Measurements from ENCODE around the gene HEATR5B. TPM values are rescaled to one million over a fixed set of nuclear protein-coding genes. Genes with fewer than 3 reads are reported as not detected.

HEATR5B gene
- total RNA-seq, 1 experiment from 2014 or later, result 16.1 TPM

- BruUV-seq (replicated peaks), result no TSS peak
- no peak overlapping the region for H3K27ac Mint-ChIP-seq (ENCODE audit: unreplicated experiment)
- H3K4me3 Mint-ChIP-seq (ENCODE audit: unreplicated experiment), result no peak overlapping the region
Measured at GRCh38 chr2:37119157-37119556, 35.0 kb upstream of the HEATR5B start.

DNA sequence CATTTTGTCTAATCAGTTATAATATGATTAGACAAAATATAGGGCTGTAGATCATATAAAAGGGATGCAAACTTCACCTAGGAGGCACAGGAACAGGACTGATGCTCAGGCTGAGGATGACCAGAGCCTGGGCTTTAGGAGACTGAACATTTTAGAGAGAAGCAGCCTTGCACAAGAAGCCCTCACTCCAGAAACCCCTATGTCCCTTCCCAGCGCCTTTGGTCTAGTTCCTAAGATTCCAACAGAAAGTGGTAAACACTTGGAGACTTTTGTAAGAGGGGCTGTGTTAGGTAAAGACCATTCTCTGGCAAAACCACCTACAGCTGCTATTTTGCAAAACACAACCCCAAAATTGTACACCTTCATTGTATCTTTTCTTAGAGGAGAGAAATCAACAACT lies 33.4 kb upstream of the HEATR5B start:
- Histone ChIP-seq H3K4me3 (ENCODE audit: low read depth, low read length) (no peak overlapping the region), H3K9me3 (no peaks in the 10 kb centered on the region), H3K36me3 (ENCODE audit: control insufficient read depth, insufficient read depth, low read length) (no peaks in the 10 kb centered on the region), H3K4me1 (no peaks in the 10 kb centered on the region), H3K27me3 (replicated peaks; ENCODE audit: control insufficient read depth, insufficient read depth, low read length) (no peaks in the 10 kb centered on the region)
- BruUV-seq (replicated peaks), result no TSS peak
- no peak overlapping the region for H3K4me3 Mint-ChIP-seq (ENCODE audit: unreplicated experiment)
- no peak for DNase-seq
- peaks cover 43% of the 10 kb centered on the region for H3K36me3 Mint-ChIP-seq (ENCODE audit: insufficient read depth, unreplicated experiment)
- intact Hi-C loops (cut with micrococcal nuclease; ENCODE audit: unreplicated experiment), result no loop called here
- H3K27me3 Mint-ChIP-seq (ENCODE audit: insufficient read depth, unreplicated experiment), result no peaks in the 10 kb centered on the region
- H3K9me3 Mint-ChIP-seq (ENCODE audit: unreplicated experiment), result no peaks in the 10 kb centered on the region
- peaks cover 6% of the 10 kb centered on the region for H3K4me1 Mint-ChIP-seq (ENCODE audit: low read depth, unreplicated experiment)
- POLR2A ChIA-PET, result no interaction called here
- no peak for TF ChIP-seq CTCF (IDR thresholded peaks at IDR 0.05; ENCODE audit: insufficient read depth in 1 of 2, low read depth in 1 of 2, low read length in 1 of 2, severe bottlenecking in 1 of 2, unreplicated experiment in 1 of 2)
- CTCF ChIA-PET, result no interaction called here
- no peak overlapping the region for H3K27ac Mint-ChIP-seq (ENCODE audit: unreplicated experiment)

More at GRCh38 chr2:37119157-37119556, 35.0 kb upstream of the HEATR5B start:
- peaks cover 6% of the 10 kb centered on the region for H3K4me1 Mint-ChIP-seq (ENCODE audit: low read depth, unreplicated experiment)
- H3K9me3 Mint-ChIP-seq (ENCODE audit: unreplicated experiment), result no peaks in the 10 kb centered on the region
- Histone ChIP-seq H3K36me3 (ENCODE audit: control insufficient read depth, insufficient read depth, low read length) (no peaks in the 10 kb centered on the region), H3K9me3 (no peaks in the 10 kb centered on the region), H3K27me3 (replicated peaks; ENCODE audit: control insufficient read depth, insufficient read depth, low read length) (no peaks in the 10 kb centered on the region), H3K4me1 (no peaks in the 10 kb centered on the region), H3K4me3 (ENCODE audit: low read depth, low read length) (no peak overlapping the region)
- ChIA-PET CTCF (no interaction called here), POLR2A (interaction anchor here (0.7 kb wide), 1 partner anchor 35 kb away, joined by 4 read pairs; the partner anchor contains the start of genes GPATCH11 and HEATR5B)
- peaks cover 51% of the 10 kb centered on the region for H3K36me3 Mint-ChIP-seq (ENCODE audit: insufficient read depth, unreplicated experiment)
- no peak for TF ChIP-seq CTCF (IDR thresholded peaks at IDR 0.05; ENCODE audit: insufficient read depth in 1 of 2, low read depth in 1 of 2, low read length in 1 of 2, severe bottlenecking in 1 of 2, unreplicated experiment in 1 of 2)
- peak in 1 of 2 experiments; percentile 11 for DNase-seq
- H3K27me3 Mint-ChIP-seq (ENCODE audit: insufficient read depth, unreplicated experiment), result no peaks in the 10 kb centered on the region
- intact Hi-C loops (cut with micrococcal nuclease; ENCODE audit: unreplicated experiment), result no loop called here

GRCh38 chr2:37111958-37112357 lies 27.8 kb upstream of the HEATR5B start:
- TF ChIP-seq CTCF (IDR thresholded peaks at IDR 0.05; ENCODE audit: insufficient read depth in 1 of 2, low read depth in 1 of 2, low read length in 1 of 2, severe bottlenecking in 1 of 2, unreplicated experiment in 1 of 2), result no peak
- intact Hi-C loops (cut with micrococcal nuclease; ENCODE audit: unreplicated experiment), result no loop called here
- no peak overlapping the region for H3K4me3 ChIP-seq (ENCODE audit: low read depth, low read length)
- H3K27ac Mint-ChIP-seq (ENCODE audit: unreplicated experiment), result no peak overlapping the region
- H3K4me1 Mint-ChIP-seq (ENCODE audit: low read depth, unreplicated experiment), result no peaks in the 10 kb centered on the region
- H3K36me3 Mint-ChIP-seq (ENCODE audit: insufficient read depth, unreplicated experiment), result peaks cover 52% of the 10 kb centered on the region
- ChIA-PET CTCF (no interaction called here), POLR2A (no interaction called here)
- no peaks in the 10 kb centered on the region for H3K4me1 ChIP-seq
- peaks cover 1% of the 10 kb centered on the region; the same call in 1 of the 2 replicates for H3K36me3 ChIP-seq (ENCODE audit: control insufficient read depth, insufficient read depth, low read length)
- no peak for DNase-seq
- BruUV-seq (replicated peaks), result no TSS peak
- no peaks in the 10 kb centered on the region for H3K9me3 ChIP-seq
- no peaks in the 10 kb centered on the region for H3K9me3 Mint-ChIP-seq (ENCODE audit: unreplicated experiment)
- no peak overlapping the region for H3K4me3 Mint-ChIP-seq (ENCODE audit: unreplicated experiment)
- H3K27me3 ChIP-seq (replicated peaks; ENCODE audit: control insufficient read depth, insufficient read depth, low read length), result no peaks in the 10 kb centered on the region
- H3K27me3 Mint-ChIP-seq (ENCODE audit: insufficient read depth, unreplicated experiment), result no peaks in the 10 kb centered on the region

All from Caco-2 (cell line).